ENCODE results near the gene HSPA12B. TPM values are rescaled to one million over a fixed set of nuclear protein-coding genes. Genes with fewer than 3 reads are reported as not detected.
"Not testable (repeated sequence)": the region's sequence is repeated elsewhere in the genome, so short reads cannot be mapped to it uniquely, and the experiment has no call there.

The HSPA12B gene
- total and polyA plus RNA-seq, 2 experiments from 2014 or later: 2.5 to 3.4 TPM

- Histone ChIP-seq H2AFZ (peak overlapping the region; percentile 30), H3K9me2 (replicated peaks; ENCODE audit: insufficient read depth) (no peaks in the 10 kb centered on the region), H3K4me3 (peak overlapping the region; percentile 4), H3K27me3 (no peaks in the 10 kb centered on the region), H3K4me1 (ENCODE audit: insufficient read depth) (peaks cover 30% of the 10 kb centered on the region), H3K4me2 (peak overlapping the region; percentile 71), H3K9me3 (ENCODE audit: low read depth) (no peaks in the 10 kb centered on the region), H3K27ac (no peak overlapping the region), H3K36me3 (replicated peaks; ENCODE audit: insufficient read depth, low read depth) (no peaks in the 10 kb centered on the region), H4K20me1 (ENCODE audit: insufficient read depth, poor library complexity, severe bottlenecking) (peaks cover 18% of the 10 kb centered on the region), H3K79me2 (peaks cover 32% of the 10 kb centered on the region)
- no peak for TF ChIP-seq CTCF (IDR thresholded peaks at IDR 0.05; ENCODE audit: poor library complexity)
- no peak for TF ChIP-seq EZH2phosphoT487 (IDR thresholded peaks at IDR 0.05; ENCODE audit: low read depth, severe bottlenecking, unreplicated experiment)
- DNase-seq (ENCODE audit: low spot score): no peak
- WGBS (ENCODE audit: low lambda C conversion rate, missing lambda C conversion rate): 80% methylated on average over 5 of the region's 5 CpGs
Measured at GRCh38 chr20:3787324-3788014, 55.0 kb downstream of the HSPA12B start.

- DNase-seq (ENCODE audit: low spot score): no peak
- Histone ChIP-seq H2AFZ (no peak overlapping the region), H3K79me2 (peaks cover 27% of the 10 kb centered on the region), H4K20me1 (ENCODE audit: insufficient read depth, poor library complexity, severe bottlenecking) (peaks cover 18% of the 10 kb centered on the region), H3K9me3 (ENCODE audit: low read depth) (no peaks in the 10 kb centered on the region), H3K4me2 (no peak overlapping the region), H3K27ac (no peak overlapping the region), H3K9me2 (replicated peaks; ENCODE audit: insufficient read depth) (no peaks in the 10 kb centered on the region), H3K36me3 (replicated peaks; ENCODE audit: insufficient read depth, low read depth) (no peaks in the 10 kb centered on the region), H3K4me3 (no peak overlapping the region), H3K27me3 (no peaks in the 10 kb centered on the region), H3K4me1 (ENCODE audit: insufficient read depth) (peaks cover 21% of the 10 kb centered on the region)
- 69% methylated on average over 4 of the region's 4 CpGs for WGBS (ENCODE audit: low lambda C conversion rate, missing lambda C conversion rate)
- TF ChIP-seq EZH2phosphoT487 (IDR thresholded peaks at IDR 0.05; ENCODE audit: low read depth, severe bottlenecking, unreplicated experiment) (no peak), CTCF (IDR thresholded peaks at IDR 0.05; ENCODE audit: poor library complexity) (no peak), EZH2 (IDR thresholded peaks at IDR 0.05; ENCODE audit: borderline replicate concordance) (no peak)
Measured at GRCh38 chr20:3788685-3789155, 56.2 kb downstream of the HSPA12B start.

- H3K27me3 ChIP-seq; H3K4me2 ChIP-seq; H3K9me3 ChIP-seq (ENCODE audit: low read depth); H2AFZ ChIP-seq; H3K27ac ChIP-seq; H3K4me3 ChIP-seq; DNase-seq (ENCODE audit: low spot score); H3K9me2 ChIP-seq (replicated peaks; ENCODE audit: insufficient read depth); H3K36me3 ChIP-seq (replicated peaks; ENCODE audit: insufficient read depth, low read depth): not testable (repeated sequence)
- 86% methylated on average over 4 of the region's 4 CpGs for WGBS (ENCODE audit: low lambda C conversion rate, missing lambda C conversion rate)
- Histone ChIP-seq H4K20me1 (ENCODE audit: insufficient read depth, poor library complexity, severe bottlenecking) (peaks cover 16% of the 10 kb centered on the region), H3K4me1 (ENCODE audit: insufficient read depth) (peaks cover 16% of the 10 kb centered on the region), H3K79me2 (peaks cover 22% of the 10 kb centered on the region)
Measured at GRCh38 chr20:3789201-3789600, 56.7 kb downstream of the HSPA12B start.

GRCh38 chr20:3794168-3794567 is 61.7 kb downstream of the HSPA12B start:
- not testable (repeated sequence) for H3K27me3 ChIP-seq; H4K20me1 ChIP-seq (ENCODE audit: insufficient read depth, poor library complexity, severe bottlenecking); H3K4me2 ChIP-seq; H3K9me3 ChIP-seq (ENCODE audit: low read depth); H3K4me3 ChIP-seq; H3K36me3 ChIP-seq (replicated peaks; ENCODE audit: insufficient read depth, low read depth); H2AFZ ChIP-seq; H3K9me2 ChIP-seq (replicated peaks; ENCODE audit: insufficient read depth); DNase-seq (ENCODE audit: low spot score); H3K27ac ChIP-seq
- H3K79me2 ChIP-seq: peaks cover 21% of the 10 kb centered on the region
- peaks cover 23% of the 10 kb centered on the region for H3K4me1 ChIP-seq (ENCODE audit: insufficient read depth)
- 93% methylated on average over 3 of the region's 3 CpGs for WGBS (ENCODE audit: low lambda C conversion rate, missing lambda C conversion rate)

Data from hepatocyte (in vitro differentiated cells).